A549 (cell line): ENCODE measurements around the gene STK16. TPM values are rescaled to one million over a fixed set of nuclear protein-coding genes. Genes with fewer than 3 reads are reported as not detected.

Experiments
- ATAC-seq, 2 experiments: fragments of 200-7000 bp in 1 of 2; fragments of >200 bp in 1 of 2; cut with Nextera tagmentation in 1 of 2; cut with Tn5 transposase in 1 of 2; 3 replicates each; pipeline versions ENCODE4 v1.8.0 to v1.9.1; 2018 to 2020; ENCODE audit warnings: mild to moderate bottlenecking in 1 of 2, moderate library complexity in 1 of 2
- CTCF ChIA-PET: fragments of 300-600 bp; sonication (Branson Sonifier 250); formaldehyde crosslinking; extraction: SDS; loops from one replicate; lab custom pipeline; 2021; ENCODE audit warnings: antibody characterized with exemption, inconsistent platforms; lab: Yijun Ruan, JAX
- POLR2A ChIA-PET: fragments of 350-600 bp; formaldehyde crosslinking; extraction: SDS; loops from one replicate; lab custom pipeline; 2021; ENCODE audit warnings: antibody characterized with exemption, inconsistent platforms; lab: Yijun Ruan, JAX
- DNase-seq, 2 experiments: peaks; one replicate each; pipeline versions ENCODE4 v3.0.0 to v3.0.0-alpha.2; 2011 to 2016; ENCODE audit warnings: low read depth in 1 of 2, low spot score in 1 of 2
- FAIRE-seq: peaks from 2 replicates; lab custom pipeline; 2011; peaks lifted over from hg19 to GRCh38; lab: Jason Lieb, UNC
- H3K27ac ChIP-seq, 2 experiments: fragments of >200 bp; sonication (Bioruptor Twin); formaldehyde crosslinking; 3 replicates each; pipeline ENCODE4 v1.5.1; 2016 to 2017
- H3K4me1 ChIP-seq: fragments of >200 bp; sonication (Bioruptor Twin); formaldehyde crosslinking; 3 replicates; pipeline ENCODE4 v1.6.1; 2016
- H3K4me2 ChIP-seq: fragments of >200 bp; sonication (Bioruptor Twin); formaldehyde crosslinking; 3 replicates; pipeline ENCODE4 v1.6.1; 2016
- H3K4me3 ChIP-seq: fragments of >200 bp; sonication (Bioruptor Twin); formaldehyde crosslinking; 3 replicates; pipeline ENCODE4 v1.5.1; 2016
- H3K9me3 ChIP-seq: fragments of >200 bp; sonication (Bioruptor Twin); formaldehyde crosslinking; 3 replicates; pipeline ENCODE4 v1.6.1; 2016
- BCL3 ChIP-seq: fragments of >200 bp; sonication (Bioruptor Twin); formaldehyde crosslinking; IDR thresholded peaks from 3 replicates; pipeline ENCODE4 v1.6.1; 2016
- CBX2 ChIP-seq: fragments of 200-600 bp; sonication (generic); IDR thresholded peaks from 2 replicates; pipeline ENCODE4 v1.6.1; 2016; ENCODE audit warnings: low read depth, mild to moderate bottlenecking, borderline replicate concordance
- CBX8 ChIP-seq: fragments of 200-600 bp; sonication (generic); IDR thresholded peaks from 2 replicates; pipeline ENCODE4 v1.6.1; 2016
- CEBPB ChIP-seq, 2 experiments: fragments of >200 bp in 1 of 2; sonication (Bioruptor Twin) in 1 of 2; formaldehyde crosslinking in 1 of 2; IDR thresholded peaks; 2 replicates each; pipeline ENCODE4 v1.6.1; 2012 to 2016
- CTCF ChIP-seq: fragments of >200 bp; sonication (Bioruptor Twin); formaldehyde crosslinking; IDR thresholded peaks from 3 replicates; pipeline ENCODE4 v1.5.1; 2016
- EHF ChIP-seq: fragments of 250-450 bp; sonication (Bioruptor Pico); IDR thresholded peaks from 2 replicates; pipeline ENCODE4 v1.5.0; 2020; ENCODE audit warnings: mild to moderate bottlenecking
- EHMT2 ChIP-seq: fragments of 200-600 bp; sonication (generic); IDR thresholded peaks from 2 replicates; pipeline ENCODE4 v1.6.1; 2016; ENCODE audit warnings: antibody characterized with exemption, low read depth, mild to moderate bottlenecking, moderate library complexity
- ESRRA ChIP-seq: fragments of 150-350 bp; IDR thresholded peaks from 2 replicates; pipeline ENCODE4 v1.6.1; 2014; ENCODE audit warnings: mild to moderate bottlenecking, low read length, borderline replicate concordance
- FOSB ChIP-seq: fragments of 250-450 bp; sonication (Bioruptor Pico); IDR thresholded peaks from 2 replicates; pipeline ENCODE4 v1.5.0; 2020; ENCODE audit warnings: mild to moderate bottlenecking, moderate library complexity
- GATA3 ChIP-seq: IDR thresholded peaks from 2 replicates; pipeline ENCODE4 v1.6.1; 2012; ENCODE audit warnings: borderline replicate concordance
- HOXB5 ChIP-seq: fragments of 250-450 bp; sonication (Bioruptor Pico); IDR thresholded peaks from 2 replicates; pipeline ENCODE4 v1.5.0; 2020; ENCODE audit warnings: mild to moderate bottlenecking, moderate library complexity
- KDM1A ChIP-seq: fragments of 200-600 bp; sonication (generic); IDR thresholded peaks from 2 replicates; pipeline ENCODE4 v1.6.1; 2016; ENCODE audit warnings: low read depth, mild to moderate bottlenecking
- KDM5A ChIP-seq: fragments of 200-600 bp; sonication (generic); IDR thresholded peaks from 2 replicates; pipeline ENCODE4 v1.6.1; 2016; ENCODE audit warnings: antibody characterized with exemption, mild to moderate bottlenecking
- MAFK ChIP-seq: fragments of 450-650 bp; IDR thresholded peaks from 2 replicates; pipeline ENCODE4 v1.6.1; 2014; ENCODE audit not compliant: partially characterized antibody
- MYC ChIP-seq: IDR thresholded peaks from 2 replicates; pipeline ENCODE4 v1.6.1; 2012; ENCODE audit warnings: mild to moderate bottlenecking, inconsistent platforms, low read length, improper control_type of control experiment, borderline replicate concordance
- NPAS2 ChIP-seq: fragments of 250-450 bp; sonication (Bioruptor Pico); IDR thresholded peaks from 2 replicates; pipeline ENCODE4 v1.8.0; 2022; ENCODE audit warnings: mild to moderate bottlenecking, moderate library complexity, borderline replicate concordance
- POLR2AphosphoS2 ChIP-seq: conservative IDR thresholded peaks from 2 replicates; pipeline ENCODE4 v1.6.1; 2012; ENCODE audit warnings: low read length, improper control_type of control experiment, inconsistent platforms
- RAD21 ChIP-seq, 2 experiments: fragments of >200 bp in 1 of 2; sonication (Bioruptor Twin) in 1 of 2; formaldehyde crosslinking in 1 of 2; IDR thresholded peaks in 1 of 2; conservative IDR thresholded peaks in 1 of 2; 2 replicates in 1 of 2; 3 replicates in 1 of 2; pipeline ENCODE4 v1.6.1; 2012 to 2018; ENCODE audit warnings: inconsistent platforms in 1 of 2
- RARB ChIP-seq: fragments of 250-450 bp; sonication (Bioruptor Pico); IDR thresholded peaks from 2 replicates; pipeline ENCODE4 v1.8.0; 2021; ENCODE audit warnings: mild to moderate bottlenecking, moderate library complexity
- RCOR1 ChIP-seq: fragments of 150-350 bp; IDR thresholded peaks from 2 replicates; pipeline ENCODE4 v1.6.1; 2014; ENCODE audit warnings: antibody characterized with exemption, low read length, low read depth
- RNF2 ChIP-seq: fragments of 200-600 bp; sonication (generic); IDR thresholded peaks from 2 replicates; pipeline ENCODE4 v1.6.1; 2016; ENCODE audit warnings: low read depth, mild to moderate bottlenecking, antibody characterized with exemption, moderate library complexity, borderline replicate concordance
- SMC3 ChIP-seq: fragments of >200 bp; sonication (Bioruptor Twin); formaldehyde crosslinking; IDR thresholded peaks from 3 replicates; pipeline ENCODE4 v1.6.1; 2018; ENCODE audit warnings: inconsistent platforms
- TP53 ChIP-seq: fragments of 250-450 bp; sonication (Bioruptor Pico); IDR thresholded peaks from 2 replicates; pipeline ENCODE4 v1.5.0; 2021; ENCODE audit warnings: mild to moderate bottlenecking, moderate library complexity
- WGBS: methylation state at CpG from one replicate; pipeline ENCODE4 v1.1.6; 2017; ENCODE audit errors: missing lambda C conversion rate; 5-methylcytosine and 5-hydroxymethylcytosine counted together
- polyA plus RNA-seq, 4 experiments: library from polyadenylated mRNA; depleted of rRNA in 3 of 4; stranded (reverse); fragments of >200 nt; fragmentation: RNase III in 1 of 4; extraction: RNeasy Plus Mini Kit Qiagen cat#74134 plus additional on column Dnase treatment in 1 of 4; gene quantifications; 2 replicates in 3 of 4; 3 replicates in 1 of 4; pipeline ENCODE4 v1.2.3, GENCODE V29; 2011 to 2017
- TF ChIP-seq, protein P1 (sequence below): fragments of 450-650 bp; IDR thresholded peaks from 2 replicates; pipeline ENCODE4 v1.6.1; 2014; ENCODE audit warnings: antibody characterized with exemption

Gene STK16
- polyA plus RNA-seq, 2 of the 4 experiments (the other 2 are of a cell fraction) = 37.0 to 43.3 TPM

DNA sequence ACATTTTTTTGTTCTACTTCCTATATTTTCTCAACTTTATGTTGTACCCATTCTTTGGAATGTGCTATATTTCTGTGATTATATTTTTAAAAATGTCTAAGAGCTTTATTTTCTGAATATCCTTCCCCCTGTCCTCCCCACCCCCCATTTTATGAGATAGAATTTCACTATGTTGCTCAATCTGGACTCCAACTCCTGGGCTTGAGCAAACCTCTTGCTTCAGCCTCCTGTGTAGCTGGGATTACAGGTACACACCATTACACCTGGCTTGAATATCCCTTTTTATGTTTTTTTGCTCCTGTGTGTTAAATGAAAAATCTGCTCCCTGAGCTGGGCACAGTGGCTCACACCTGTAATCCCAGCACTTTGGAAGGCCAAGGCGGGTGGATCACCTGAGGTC, 47.9 kb upstream of the STK16 start:
- ATAC-seq (no peak), DNase-seq (no peak), FAIRE-seq (no peak)
- POLR2A ChIA-PET = interaction anchor here (0.7 kb wide), 1 partner anchor 10 kb away, joined by 4 read pairs; no protein-coding TSS in a partner anchor
- WGBS = 57% methylated on average over 1 of the region's 1 CpG
- Histone ChIP-seq H3K9me3 (no peaks in the 10 kb centered on the region), H3K27ac (no peak overlapping the region), H3K4me1 (no peaks in the 10 kb centered on the region), H3K4me3 (no peak overlapping the region), H3K4me2 (no peak overlapping the region)
- TF ChIP-seq POLR2AphosphoS2 (no peak), GATA3 (no peak), CBX8 (no peak), FOSB (no peak), KDM1A (no peak), RNF2 (no peak), CBX2 (no peak), MAFK (no peak), HOXB5 (no peak), EHF (CRISPR knock-in tag) (no peak)
- CTCF ChIA-PET = interaction anchor here (0.8 to 1.8 kb wide), 5 partner anchors 9 to 138 kb away, joined by 3 to 5 read pairs (median 4); partner anchors contain the start of gene ZFAND2B

DNA sequence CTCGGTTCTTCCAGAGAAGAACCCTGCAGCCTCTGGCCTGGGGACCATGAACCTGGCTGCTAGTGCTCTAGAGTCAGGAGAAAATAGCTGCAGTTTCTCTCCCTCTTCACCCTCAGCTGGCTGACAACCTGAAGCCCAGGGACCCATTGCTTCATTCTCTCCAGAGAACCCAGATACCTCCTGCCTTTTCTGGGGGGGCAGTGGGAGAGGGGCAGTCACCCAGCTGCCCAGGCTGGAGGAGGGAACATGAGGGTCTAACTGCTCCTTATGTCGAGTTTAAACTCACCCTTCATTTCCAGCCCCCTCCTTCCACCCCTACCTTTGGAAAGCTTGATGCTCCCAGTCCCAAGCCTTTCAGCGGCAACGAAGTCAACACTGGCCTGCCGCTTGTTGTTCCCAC, 46.3 kb upstream of the STK16 start:
- Histone ChIP-seq H3K4me1 (no peaks in the 10 kb centered on the region), H3K9me3 (no peaks in the 10 kb centered on the region), H3K4me3 (no peak overlapping the region), H3K4me2 (no peak overlapping the region), H3K27ac (no peak overlapping the region)
- ChIA-PET CTCF (interaction anchor here (1.0 to 1.8 kb wide), 6 partner anchors 17 to 169 kb away, joined by 3 to 7 read pairs (median 4); partner anchors contain the start of gene ABCB6), POLR2A (interaction anchor here (0.5 kb wide), 1 partner anchor 14 kb away, joined by 3 read pairs; no protein-coding TSS in a partner anchor)
- 64% methylated on average over 5 of the region's 5 CpGs for WGBS
- DNase-seq (no peak), ATAC-seq (no peak; a peak in 1 of 6 replicates), FAIRE-seq (no peak)
- TF ChIP-seq TP53 (CRISPR knock-in tag) (no peak), CEBPB (IDR thresholded peaks at IDR 0.05) (no peak), RCOR1 (no peak), MYC (no peak), RAD21 (conservative IDR thresholded peaks at IDR 0.05 in 1 of 2, IDR thresholded peaks at IDR 0.05 in 1 of 2) (no peak), RARB (CRISPR knock-in tag) (no peak), ESRRA (no peak)

DNA sequence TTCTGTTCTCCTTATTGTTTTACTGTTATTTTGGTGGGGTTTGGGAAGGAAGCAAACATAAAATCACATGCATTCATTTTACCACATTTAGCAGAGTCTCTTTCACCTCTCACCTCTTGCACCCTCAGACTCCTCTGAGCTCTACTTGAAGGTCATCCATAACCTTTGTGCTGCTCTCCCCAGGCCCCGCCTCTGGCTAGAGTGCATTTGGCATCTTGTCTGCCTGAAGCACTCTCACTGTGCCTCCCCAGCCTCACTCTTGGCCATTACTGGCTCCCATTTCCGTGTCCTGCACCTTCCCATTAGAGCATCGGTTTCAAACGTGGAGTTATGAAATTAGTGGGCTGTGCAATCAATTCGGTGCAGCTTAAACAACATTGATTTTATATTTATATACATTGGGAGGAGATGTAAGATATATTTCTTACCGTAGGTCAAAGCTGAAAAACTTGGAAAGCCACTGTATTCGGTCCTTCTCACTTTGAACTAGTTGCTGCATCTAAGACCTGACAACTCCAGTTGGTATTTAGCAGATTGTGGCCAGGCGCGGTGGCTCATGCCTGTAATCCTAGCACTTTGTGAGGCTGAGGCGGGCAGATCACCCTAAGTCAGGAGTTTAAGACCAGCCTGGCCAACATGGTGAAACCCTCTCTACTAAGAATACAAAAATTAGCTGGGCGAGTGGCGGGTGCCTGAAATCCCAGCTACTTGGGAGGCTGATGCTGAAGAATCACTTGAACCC, 45.6 kb upstream of the STK16 start:
- DNase-seq (no peak), FAIRE-seq (no peak)
- no peaks in the 10 kb centered on the region for H3K4me1 ChIP-seq

More for the DNA sequence above, 45.6 kb upstream of the STK16 start:
- CTCF ChIA-PET = interaction anchor here (1.0 to 1.8 kb wide), 6 partner anchors 18 to 170 kb away, joined by 3 to 7 read pairs (median 4); partner anchors contain the start of gene ABCB6
- Histone ChIP-seq H3K4me3 (no peak overlapping the region), H3K4me2 (no peak overlapping the region), H3K27ac (no peak overlapping the region), H3K9me3 (peaks cover under 1% of the 10 kb centered on the region; the same call in 1 of the 3 replicates)
- TF ChIP-seq SMC3 = no peak
- TF ChIP-seq MYC = no peak
- no peak for TF ChIP-seq TP53 (CRISPR knock-in tag)
- no peak for TF ChIP-seq NPAS2 (CRISPR knock-in tag)
- TF ChIP-seq CTCF = no peak
- no peak for TF ChIP-seq EHMT2
- TF ChIP-seq BCL3 = no peak
- no peak for TF ChIP-seq RNF2
- TF ChIP-seq, protein P1, sequence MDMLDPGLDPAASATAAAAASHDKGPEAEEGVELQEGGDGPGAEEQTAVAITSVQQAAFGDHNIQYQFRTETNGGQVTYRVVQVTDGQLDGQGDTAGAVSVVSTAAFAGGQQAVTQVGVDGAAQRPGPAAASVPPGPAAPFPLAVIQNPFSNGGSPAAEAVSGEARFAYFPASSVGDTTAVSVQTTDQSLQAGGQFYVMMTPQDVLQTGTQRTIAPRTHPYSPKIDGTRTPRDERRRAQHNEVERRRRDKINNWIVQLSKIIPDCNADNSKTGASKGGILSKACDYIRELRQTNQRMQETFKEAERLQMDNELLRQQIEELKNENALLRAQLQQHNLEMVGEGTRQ = no peak
- no peak for TF ChIP-seq KDM5A
- 71% methylated on average over 12 of the region's 12 CpGs for WGBS
- POLR2A ChIA-PET = interaction anchor here (0.5 kb wide), 1 partner anchor 15 kb away, joined by 3 read pairs; no protein-coding TSS in a partner anchor
- peak in 1 of 2 experiments; percentile 16; a peak in 1 of 6 replicates for ATAC-seq
